ENCODE measurements around the gene STIP1.

STIP1 gene

DNA sequence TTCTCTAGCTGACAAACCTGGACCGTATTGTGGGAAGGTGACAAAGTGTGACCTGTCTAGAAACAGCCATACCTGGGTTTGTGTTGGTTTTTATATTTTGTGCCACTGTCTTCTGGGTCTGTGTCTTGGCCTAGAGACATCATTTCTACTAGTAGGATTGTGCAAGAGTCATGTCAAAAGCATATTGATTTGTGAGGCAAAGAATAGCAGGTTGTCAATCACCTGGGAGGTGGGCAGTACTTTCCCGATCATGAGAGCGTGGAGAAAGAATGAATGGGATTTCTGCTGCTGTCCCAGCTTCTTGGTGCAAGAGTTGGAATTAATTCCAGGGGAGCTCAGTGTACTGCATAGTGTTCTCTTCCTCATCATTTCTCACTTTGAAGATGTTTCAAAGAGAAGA lies 15.6 kb downstream of the STIP1 start:
- Mint-ChIP-seq H3K27ac (no peak overlapping the region), H3K4me3 (no peak overlapping the region), H3K27me3 (ENCODE audit: low read depth) (no peaks in the 10 kb centered on the region), H3K9me3 (no peaks in the 10 kb centered on the region), H3K4me1 (ENCODE audit: low read depth) (peaks cover 19% of the 10 kb centered on the region), H3K36me3 (ENCODE audit: low read depth) (peaks cover 77% of the 10 kb centered on the region)
- DNase-seq (ENCODE audit: low spot score) = no peak

DNA sequence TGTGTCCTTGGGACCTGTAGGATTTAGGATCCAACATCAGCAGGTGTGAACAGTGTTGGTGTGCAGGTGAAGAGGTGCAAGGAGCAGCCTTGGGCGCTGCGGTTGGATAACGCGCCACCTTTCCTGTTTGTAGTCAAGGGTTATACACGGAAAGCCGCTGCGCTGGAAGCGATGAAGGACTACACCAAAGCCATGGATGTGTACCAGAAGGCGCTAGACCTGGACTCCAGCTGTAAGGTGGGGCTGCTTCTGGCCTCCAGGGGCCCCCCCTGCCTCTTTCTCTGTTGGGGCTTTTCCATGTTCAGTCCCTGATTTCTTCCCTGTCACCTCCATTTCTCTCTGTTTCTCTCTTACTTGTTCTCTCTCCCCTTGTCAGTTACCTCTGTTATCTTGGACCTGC lies 17.0 kb downstream of the STIP1 start:
- Mint-ChIP-seq H3K9me3 (no peaks in the 10 kb centered on the region), H3K27me3 (ENCODE audit: low read depth) (no peaks in the 10 kb centered on the region), H3K4me1 (ENCODE audit: low read depth) (peaks cover 19% of the 10 kb centered on the region), H3K4me3 (no peak overlapping the region), H3K36me3 (ENCODE audit: low read depth) (peaks cover 72% of the 10 kb centered on the region), H3K27ac (no peak overlapping the region)
- DNase-seq (ENCODE audit: low spot score) = no peak

DNA sequence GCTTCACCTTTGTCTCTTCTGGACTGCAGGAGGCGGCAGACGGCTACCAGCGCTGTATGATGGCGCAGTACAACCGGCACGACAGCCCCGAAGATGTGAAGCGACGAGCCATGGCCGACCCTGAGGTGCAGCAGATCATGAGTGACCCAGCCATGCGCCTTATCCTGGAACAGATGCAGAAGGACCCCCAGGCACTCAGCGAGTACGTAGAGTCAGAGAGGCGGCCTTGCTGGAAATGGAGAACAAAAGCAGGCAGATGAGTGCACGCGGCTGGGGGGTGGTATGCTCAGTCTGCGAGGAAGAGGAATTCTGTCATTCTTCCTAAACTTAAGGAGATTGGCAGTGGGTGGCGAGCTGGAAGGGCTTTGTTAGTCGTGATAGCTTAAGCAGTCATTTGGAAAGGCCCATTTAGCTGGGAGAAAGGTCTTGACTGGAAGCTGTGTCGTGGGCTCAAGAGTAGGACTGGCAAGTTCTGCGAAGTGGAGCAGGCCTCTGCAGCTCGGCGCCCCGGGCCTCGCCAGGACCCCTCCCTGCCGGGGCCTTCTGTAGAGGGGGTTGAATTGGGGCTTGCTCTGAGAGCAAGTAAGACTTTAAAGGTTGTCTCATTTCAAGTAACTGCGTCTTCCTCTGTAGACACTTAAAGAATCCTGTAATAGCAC lies 17.6 kb downstream of the STIP1 start:
- H3K4me3 Mint-ChIP-seq = peak overlapping the region; percentile 45
- H3K9me3 Mint-ChIP-seq = no peaks in the 10 kb centered on the region
- no peak overlapping the region for H3K27ac Mint-ChIP-seq
- no peaks in the 10 kb centered on the region for H3K27me3 Mint-ChIP-seq (ENCODE audit: low read depth)
- DNase-seq (ENCODE audit: low spot score) = no peak
- H3K36me3 Mint-ChIP-seq (ENCODE audit: low read depth) = peaks cover 71% of the 10 kb centered on the region
- peaks cover 20% of the 10 kb centered on the region for H3K4me1 Mint-ChIP-seq (ENCODE audit: low read depth)

DNA sequence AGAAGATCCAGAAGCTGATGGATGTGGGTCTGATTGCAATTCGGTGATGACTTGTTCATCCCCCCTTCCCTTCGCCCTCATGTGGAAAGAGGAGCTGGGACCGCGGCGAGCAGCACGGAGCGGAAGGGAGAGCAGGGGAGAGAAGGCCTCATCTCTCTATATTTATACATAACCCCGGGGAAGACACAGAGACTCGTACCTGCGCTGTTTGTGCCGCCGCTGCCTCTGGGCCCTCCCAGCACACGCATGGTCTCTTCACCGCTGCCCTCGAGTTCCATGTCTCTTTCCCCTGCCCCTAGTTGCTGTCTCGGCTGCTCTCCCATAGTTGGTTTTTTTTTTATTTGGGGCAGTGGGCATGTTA lies 18.1 kb downstream of the STIP1 start:
- H3K4me3 Mint-ChIP-seq = peak overlapping the region; percentile 45
- DNase-seq (ENCODE audit: low spot score) = no peak
- H3K4me1 Mint-ChIP-seq (ENCODE audit: low read depth) = peaks cover 25% of the 10 kb centered on the region
- H3K27ac Mint-ChIP-seq = no peak overlapping the region
- H3K27me3 Mint-ChIP-seq (ENCODE audit: low read depth) = no peaks in the 10 kb centered on the region
- no peaks in the 10 kb centered on the region for H3K9me3 Mint-ChIP-seq
- H3K36me3 Mint-ChIP-seq (ENCODE audit: low read depth) = peaks cover 72% of the 10 kb centered on the region

DNA sequence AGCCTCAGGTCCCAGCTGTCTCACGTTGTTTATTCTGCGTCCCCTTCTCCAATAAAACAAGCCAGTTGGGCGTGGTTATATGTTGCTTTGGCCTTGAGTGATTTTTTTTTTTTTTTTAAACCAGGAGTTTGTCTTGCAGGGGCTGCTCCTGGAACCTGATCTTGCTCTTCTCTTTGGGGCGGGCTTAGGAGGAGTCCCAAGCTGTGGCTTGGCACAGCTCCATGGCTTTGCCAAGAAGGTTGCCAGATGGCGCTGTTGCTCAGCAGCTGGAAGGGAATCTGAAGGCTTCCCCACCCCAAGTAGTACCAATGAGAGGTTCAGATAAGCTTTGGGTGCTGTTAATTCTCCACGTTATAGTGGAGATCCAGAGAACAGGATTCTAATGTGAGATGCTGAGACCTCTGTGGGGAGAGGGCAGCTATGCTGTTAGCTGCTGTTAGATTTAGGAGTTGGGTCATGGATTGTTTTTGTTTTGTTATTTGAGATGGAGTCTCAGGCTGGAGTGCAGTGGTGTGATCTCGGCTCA lies 18.6 kb downstream of the STIP1 start:
- no peaks in the 10 kb centered on the region for H3K9me3 Mint-ChIP-seq
- peak overlapping the region; percentile 65 for H3K27ac Mint-ChIP-seq
- H3K36me3 Mint-ChIP-seq (ENCODE audit: low read depth) = peaks cover 74% of the 10 kb centered on the region
- H3K27me3 Mint-ChIP-seq (ENCODE audit: low read depth) = no peaks in the 10 kb centered on the region
- H3K4me1 Mint-ChIP-seq (ENCODE audit: low read depth) = peaks cover 25% of the 10 kb centered on the region
- peak; percentile 64 for DNase-seq (ENCODE audit: low spot score)
- H3K4me3 Mint-ChIP-seq = peak overlapping the region; percentile 55

DNA sequence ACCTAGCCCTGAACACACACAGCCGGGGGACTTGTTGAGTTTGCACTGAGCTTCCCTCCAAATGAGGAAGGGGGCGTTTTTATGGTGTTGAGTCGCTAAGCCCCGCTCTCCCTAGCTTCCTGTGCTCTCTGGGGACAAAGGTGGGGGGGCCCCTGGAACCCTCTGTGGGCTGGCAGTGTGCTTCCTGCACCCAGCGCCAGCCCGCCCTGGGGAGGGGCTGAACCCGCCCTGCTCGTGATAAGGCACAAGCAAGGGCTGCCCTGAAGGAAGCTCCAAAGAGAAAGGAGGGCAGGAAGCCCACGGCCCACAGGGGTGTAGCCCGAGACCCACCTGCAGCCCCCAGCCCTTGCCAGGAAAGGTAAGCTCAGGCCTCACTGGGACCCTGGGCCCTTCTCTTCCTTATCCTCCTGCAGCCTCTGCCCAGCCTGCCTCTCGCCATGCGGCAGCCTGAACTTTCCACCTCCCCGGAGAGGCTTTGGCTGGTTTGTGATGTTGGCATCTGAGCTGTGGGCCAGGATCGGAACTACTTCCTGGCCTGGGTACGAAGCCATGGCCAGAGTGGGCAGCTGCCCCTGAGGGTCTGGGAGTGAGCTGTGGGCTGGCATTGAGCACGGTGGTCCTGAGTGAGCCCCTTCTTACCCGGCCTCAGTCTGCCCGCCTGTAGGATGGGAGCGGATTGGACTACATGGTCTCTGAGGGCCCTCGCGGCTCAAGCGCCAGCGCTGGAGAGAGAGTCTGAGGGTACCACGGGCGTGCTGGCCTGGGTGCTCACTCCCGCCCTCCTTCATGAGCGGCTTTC lies 20.7 kb downstream of the STIP1 start, which contains the start of gene FERMT3:
Gene FERMT3 (plus strand): TSS at position 265 of the 799 bp plus-strand sequence. CDS start 644 bp downstream, outside the sequence.
- peak; percentile 79 for DNase-seq (ENCODE audit: low spot score)
- Mint-ChIP-seq H3K27me3 (ENCODE audit: low read depth) (no peaks in the 10 kb centered on the region), H3K4me1 (ENCODE audit: low read depth) (peaks cover 25% of the 10 kb centered on the region), H3K9me3 (no peaks in the 10 kb centered on the region), H3K4me3 (peak within 1 kb of the TSS; percentile 89), H3K27ac (peak within 1 kb of the TSS; percentile 91), H3K36me3 (ENCODE audit: low read depth) (peaks cover 59% of the 10 kb centered on the region)

DNA sequence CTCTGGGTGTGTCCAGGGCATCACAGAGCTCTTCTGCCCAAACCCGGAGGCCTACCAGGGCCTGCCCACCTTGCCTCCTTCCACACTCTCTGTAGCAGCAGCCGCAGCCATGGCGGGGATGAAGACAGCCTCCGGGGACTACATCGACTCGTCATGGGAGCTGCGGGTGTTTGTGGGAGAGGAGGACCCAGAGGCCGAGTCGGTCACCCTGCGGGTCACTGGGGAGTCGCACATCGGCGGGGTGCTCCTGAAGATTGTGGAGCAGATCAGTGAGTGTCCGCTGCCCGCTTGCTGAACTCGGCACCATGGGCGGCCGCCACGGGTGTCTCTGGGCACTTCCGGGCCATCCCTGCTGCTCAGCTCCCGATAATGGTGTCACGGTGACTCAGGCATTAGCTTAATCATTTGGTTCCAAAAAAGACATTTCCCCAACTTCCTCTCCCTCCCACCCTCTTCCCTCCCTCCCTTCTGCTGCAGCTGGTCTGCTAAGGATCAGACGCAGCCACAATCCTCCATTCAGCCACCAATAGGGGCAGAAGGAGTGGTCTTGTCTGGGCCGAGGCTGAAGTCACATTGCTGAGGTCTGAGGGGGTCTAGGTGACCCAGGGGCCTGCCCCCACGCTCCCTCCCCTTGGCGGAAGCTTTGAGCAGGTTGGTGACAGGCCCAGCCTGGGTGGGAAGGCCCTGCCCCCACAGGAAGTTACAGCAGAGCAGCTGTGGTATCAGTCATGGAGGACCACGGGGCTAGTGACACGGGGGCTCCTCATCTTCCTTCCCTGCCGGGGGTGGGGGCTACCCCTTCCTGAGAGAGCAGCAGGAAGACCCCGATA lies 21.5 kb downstream of the STIP1 start:
- Mint-ChIP-seq H3K36me3 (ENCODE audit: low read depth) (peaks cover 61% of the 10 kb centered on the region), H3K9me3 (no peaks in the 10 kb centered on the region), H3K27me3 (ENCODE audit: low read depth) (no peaks in the 10 kb centered on the region), H3K4me3 (peak overlapping the region; percentile 89), H3K4me1 (ENCODE audit: low read depth) (peaks cover 26% of the 10 kb centered on the region), H3K27ac (peak overlapping the region; percentile 91)
- DNase-seq (ENCODE audit: low spot score) = peak; percentile 83

DNA sequence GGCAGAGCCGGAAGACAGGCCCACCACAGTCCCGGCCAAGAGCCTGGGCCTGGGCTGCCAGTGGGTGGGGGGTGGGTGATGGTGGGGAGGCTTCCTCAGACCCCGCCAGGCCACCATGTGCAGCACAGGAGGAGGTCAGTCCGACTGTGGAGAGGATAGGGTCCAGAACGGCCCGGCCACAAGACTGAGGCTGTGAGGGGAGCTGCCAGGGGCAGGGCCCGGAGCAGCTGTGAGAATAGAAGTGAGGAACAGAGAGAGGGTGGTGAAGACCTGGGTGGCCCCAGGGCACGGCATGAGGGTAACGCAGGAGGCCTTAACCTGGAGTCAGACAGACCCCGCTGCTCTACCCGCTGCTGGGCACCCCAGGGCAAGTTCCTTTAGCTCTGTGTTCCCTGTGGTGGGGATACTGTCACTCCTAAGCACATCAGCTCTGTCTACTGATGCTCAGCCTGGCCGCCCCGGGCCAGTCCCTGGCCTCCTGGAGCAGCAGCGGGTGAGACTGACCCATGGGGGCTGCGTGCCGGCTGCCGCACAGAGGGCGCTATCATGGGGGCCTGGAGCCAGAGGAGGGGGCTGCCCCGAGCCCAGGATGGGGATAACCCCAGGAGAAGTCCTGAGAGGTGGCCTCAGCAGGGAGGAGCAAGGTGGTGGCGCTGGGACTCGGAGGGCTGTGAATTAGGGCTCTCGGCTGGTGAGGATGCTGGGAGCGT lies 22.3 kb downstream of the STIP1 start:
- Mint-ChIP-seq H3K4me3 (peak overlapping the region; percentile 89), H3K9me3 (no peaks in the 10 kb centered on the region), H3K36me3 (ENCODE audit: low read depth) (peaks cover 55% of the 10 kb centered on the region), H3K27me3 (ENCODE audit: low read depth) (no peaks in the 10 kb centered on the region), H3K4me1 (ENCODE audit: low read depth) (peaks cover 27% of the 10 kb centered on the region), H3K27ac (peak overlapping the region; percentile 91)
- DNase-seq (ENCODE audit: low spot score) = no peak

DNA sequence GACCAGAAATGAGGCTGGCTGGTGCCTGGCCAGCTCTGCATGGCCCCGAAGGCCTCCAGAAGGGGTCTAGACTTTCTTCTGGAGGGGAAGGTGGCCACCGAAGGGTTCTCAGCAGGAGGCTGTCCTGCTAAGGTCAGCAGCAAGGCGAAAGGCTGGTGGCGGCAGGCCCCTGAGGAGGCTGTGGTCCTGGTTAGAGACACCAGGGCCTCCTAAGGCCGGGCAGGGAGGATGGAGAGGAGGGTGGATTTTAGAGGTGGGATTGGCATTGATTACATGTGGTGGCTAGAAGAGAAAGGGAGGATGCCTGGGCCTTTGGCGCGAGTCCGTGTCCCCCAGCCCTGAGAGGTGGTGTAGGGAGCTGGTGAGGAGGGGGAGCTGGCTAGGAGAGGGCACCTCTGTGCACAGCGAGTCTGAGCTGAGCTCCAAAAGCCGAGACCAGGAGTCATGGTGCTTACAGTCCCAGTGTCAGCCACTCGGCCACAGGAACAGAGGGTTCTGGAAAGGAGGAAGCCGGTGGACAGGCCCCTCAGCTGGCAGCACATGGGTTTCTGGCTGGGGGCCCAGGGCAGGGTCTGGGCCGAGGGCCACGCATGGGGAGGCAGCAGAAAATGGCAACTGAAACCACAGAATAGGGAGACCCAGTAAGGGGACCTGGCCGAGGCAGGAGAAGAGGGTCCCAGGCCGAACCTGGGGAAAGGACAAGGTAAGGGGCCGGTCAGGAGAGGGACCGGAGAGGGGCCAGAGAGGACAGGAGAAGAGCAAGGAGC lies 23.0 kb downstream of the STIP1 start:
- DNase-seq (ENCODE audit: low spot score) = no peak
- Mint-ChIP-seq H3K9me3 (no peaks in the 10 kb centered on the region), H3K4me3 (peak overlapping the region; percentile 21), H3K36me3 (ENCODE audit: low read depth) (peaks cover 52% of the 10 kb centered on the region), H3K27ac (peak overlapping the region; percentile 60), H3K27me3 (ENCODE audit: low read depth) (no peaks in the 10 kb centered on the region), H3K4me1 (ENCODE audit: low read depth) (peaks cover 23% of the 10 kb centered on the region)

DNA sequence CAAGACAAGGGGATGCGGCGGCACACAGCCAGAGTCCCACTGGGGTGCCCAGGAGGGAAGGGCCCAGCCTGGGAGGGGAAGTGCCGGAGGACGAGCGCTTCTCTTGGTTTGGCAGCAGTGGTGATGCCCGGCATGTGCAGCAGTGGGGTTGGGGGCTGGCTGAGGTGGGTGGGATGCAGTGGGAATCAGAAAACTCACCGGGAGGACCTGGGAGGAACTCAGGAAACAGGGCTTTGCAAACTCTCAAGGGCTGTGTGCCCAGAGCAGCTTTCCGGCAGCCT lies 23.5 kb downstream of the STIP1 start:
- Mint-ChIP-seq H3K36me3 (ENCODE audit: low read depth) (peaks cover 48% of the 10 kb centered on the region), H3K27ac (peak overlapping the region; percentile 60), H3K27me3 (ENCODE audit: low read depth) (no peaks in the 10 kb centered on the region), H3K4me1 (ENCODE audit: low read depth) (peaks cover 17% of the 10 kb centered on the region), H3K9me3 (no peaks in the 10 kb centered on the region), H3K4me3 (no peak overlapping the region)
- DNase-seq (ENCODE audit: low spot score) = no peak

DNA sequence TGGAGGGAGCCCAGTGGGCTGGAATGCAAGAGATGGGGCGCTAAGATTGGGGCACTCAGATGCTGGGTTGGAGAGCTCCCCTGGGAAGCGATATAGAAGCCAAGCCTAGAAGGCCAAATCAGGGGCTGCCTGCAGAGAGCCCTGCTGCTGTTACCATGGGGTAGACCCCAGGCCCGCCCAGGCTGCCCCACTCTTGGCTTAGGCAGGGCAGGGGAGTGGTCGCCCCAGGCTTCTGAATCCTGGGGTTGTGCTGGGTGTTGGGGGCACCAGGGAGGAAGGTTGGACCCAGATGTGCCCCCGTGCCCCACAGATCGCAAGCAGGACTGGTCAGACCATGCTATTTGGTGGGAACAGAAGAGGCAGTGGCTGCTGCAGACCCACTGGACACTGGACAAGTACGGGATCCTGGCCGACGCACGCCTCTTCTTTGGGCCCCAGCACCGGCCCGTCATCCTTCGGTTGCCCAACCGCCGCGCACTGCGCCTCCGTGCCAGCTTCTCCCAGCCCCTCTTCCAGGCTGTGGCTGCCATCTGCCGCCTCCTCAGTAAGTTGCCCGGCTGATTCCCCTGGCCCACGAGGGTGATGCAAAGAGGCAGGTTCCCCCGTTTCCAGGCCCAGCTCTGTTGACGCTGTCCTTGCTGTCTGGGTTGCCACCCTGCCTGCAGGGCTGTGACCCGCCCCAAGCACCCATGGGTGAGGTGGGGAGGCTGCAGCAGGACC lies 24.5 kb downstream of the STIP1 start:
- Mint-ChIP-seq H3K4me3 (no peak overlapping the region), H3K36me3 (ENCODE audit: low read depth) (peaks cover 50% of the 10 kb centered on the region), H3K27me3 (ENCODE audit: low read depth) (no peaks in the 10 kb centered on the region)

DNA sequence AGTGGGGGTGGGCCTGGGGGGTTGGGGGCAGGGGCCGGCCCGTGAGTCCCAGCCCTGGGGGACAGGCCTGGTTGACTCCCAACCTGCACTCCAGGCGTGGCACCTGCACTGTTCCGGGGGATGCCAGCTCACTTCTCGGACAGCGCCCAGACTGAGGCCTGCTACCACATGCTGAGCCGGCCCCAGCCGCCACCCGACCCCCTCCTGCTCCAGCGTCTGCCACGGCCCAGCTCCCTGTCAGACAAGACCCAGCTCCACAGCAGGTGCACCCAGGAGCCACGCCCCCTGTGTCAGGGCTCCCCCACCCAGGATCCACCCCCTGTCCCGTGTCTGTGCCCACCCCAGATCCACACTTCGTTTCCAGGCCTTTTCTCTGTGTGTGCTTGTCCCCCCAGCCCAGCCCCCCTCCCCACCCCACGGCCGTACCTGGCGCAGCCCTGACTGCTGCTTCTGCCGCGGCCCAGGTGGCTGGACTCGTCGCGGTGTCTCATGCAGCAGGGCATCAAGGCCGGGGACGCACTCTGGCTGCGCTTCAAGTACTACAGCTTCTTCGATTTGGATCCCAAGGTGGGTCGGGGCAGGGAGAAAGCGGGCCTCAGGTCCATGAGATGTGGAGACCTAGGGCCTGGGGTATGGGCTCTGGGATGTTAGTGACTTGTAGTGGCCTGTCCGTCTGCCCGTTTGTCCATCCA lies 25.4 kb downstream of the STIP1 start:
- Mint-ChIP-seq H3K27ac (no peak overlapping the region), H3K9me3 (no peaks in the 10 kb centered on the region), H3K4me1 (ENCODE audit: low read depth) (peaks cover 9% of the 10 kb centered on the region), H3K27me3 (ENCODE audit: low read depth) (no peaks in the 10 kb centered on the region), H3K4me3 (peak overlapping the region; percentile 5), H3K36me3 (ENCODE audit: low read depth) (peaks cover 45% of the 10 kb centered on the region)
- DNase-seq (ENCODE audit: low spot score) = no peak

More for the DNA sequence above, 24.5 kb downstream of the STIP1 start:
- no peak for DNase-seq (ENCODE audit: low spot score)
- peaks cover 15% of the 10 kb centered on the region for H3K4me1 Mint-ChIP-seq (ENCODE audit: low read depth)
- no peak overlapping the region for H3K27ac Mint-ChIP-seq
- no peaks in the 10 kb centered on the region for H3K9me3 Mint-ChIP-seq

All from T-helper 2 cell treated with Interferon-gamma antibody and Interleukin-4, amounts not matched to agents 5 μg/mL and 100 μg/mL, for 36 hours (primary cell).